ENCODE data around the gene RPL21.

Gene RPL21

DNA sequence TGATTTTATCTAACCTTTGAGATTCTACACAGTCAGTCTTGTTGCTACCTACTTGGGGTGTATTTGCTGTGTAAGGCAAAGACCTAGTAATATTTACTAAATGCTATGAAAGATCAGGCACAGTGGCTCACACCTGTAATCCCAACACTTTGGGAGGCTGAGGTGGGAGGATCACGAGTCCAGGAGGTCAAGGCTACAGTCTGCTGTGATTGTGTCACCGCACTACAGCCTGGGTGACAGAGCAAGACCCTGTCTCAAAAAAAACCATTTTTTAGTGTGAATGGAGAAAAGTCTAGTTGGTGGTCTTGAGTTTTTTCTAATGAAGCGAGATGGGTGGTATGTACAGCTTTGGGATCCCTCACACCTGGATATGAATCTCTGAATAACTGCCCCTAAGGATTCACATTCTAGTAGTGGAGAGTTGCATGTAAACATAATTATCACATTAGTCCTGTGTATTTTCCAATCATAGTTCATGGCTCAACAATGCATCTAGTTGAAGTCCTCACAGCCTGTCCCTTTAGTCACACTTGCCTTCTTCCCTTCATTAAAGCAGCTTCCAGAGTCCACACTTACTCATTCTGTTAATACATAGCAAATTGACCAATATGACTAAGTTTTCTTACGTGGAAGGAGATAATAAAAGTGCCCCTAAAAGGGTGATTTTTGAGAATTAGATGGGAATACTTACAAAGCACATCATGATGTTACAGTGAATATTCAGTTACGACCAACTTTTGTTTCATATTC lies 7.5 kb downstream of the RPL21 start:
- no peak for DNase-seq (ENCODE audit: low spot score)

DNA sequence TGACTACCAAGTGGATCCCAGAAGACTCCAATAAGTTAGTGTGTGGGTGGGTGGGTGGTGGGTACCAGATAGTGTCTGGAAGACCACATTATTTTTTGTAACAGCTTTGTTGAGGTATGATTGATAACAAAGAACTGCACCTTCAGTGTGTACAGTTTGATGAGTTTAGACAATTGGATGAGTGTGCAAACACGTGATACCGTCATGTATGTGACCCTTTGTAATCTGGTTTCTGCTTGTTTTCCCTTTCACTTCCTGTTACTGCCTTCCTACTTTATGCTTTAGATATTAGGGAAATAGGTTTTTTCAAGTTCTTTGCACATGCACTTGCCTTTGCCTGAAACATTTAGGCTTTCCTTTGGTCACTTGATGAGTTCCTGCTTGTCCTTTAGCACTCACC lies 8.5 kb downstream of the RPL21 start:
- DNase-seq (ENCODE audit: low spot score), result no peak

DNA sequence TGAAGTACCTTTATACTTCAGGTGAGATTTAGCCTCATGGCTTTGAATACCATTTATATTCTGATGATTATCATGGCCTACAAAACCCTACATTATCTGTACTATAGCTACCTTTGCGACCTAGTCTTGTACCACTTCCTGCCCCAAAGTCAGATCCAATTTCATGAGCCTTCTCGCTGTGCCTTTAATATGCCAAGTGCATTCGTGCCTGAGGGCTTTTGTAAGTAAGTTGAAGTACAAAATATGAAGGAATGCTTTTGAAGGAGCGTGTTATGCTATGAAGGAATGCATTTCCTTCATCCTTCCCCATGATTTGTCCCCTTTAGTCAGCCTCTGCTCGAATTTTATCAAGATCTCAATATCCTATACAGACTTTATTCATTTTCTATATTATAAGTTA lies 10.0 kb downstream of the RPL21 start:
- DNase-seq (ENCODE audit: low spot score), result no peak

DNA sequence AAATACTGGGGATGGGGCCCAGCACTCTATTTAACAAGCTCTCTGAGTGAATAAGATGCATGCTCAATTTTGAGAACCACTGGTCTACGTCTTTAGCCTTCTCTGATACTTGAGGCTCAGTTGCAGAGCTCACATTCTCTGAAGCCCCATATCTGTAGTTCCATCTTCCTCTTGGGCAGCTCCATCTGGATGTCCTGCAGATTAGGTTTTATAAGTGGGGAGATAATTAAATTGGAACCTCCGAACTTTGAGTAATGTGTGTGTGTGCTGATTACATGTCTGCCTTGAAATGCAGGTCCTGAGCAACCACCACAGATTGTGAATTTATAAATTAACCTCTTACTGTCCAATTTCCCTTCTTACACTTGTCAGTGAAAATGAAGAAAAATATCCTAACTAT lies 12.1 kb downstream of the RPL21 start:
- no peak for DNase-seq (ENCODE audit: low spot score)

DNA sequence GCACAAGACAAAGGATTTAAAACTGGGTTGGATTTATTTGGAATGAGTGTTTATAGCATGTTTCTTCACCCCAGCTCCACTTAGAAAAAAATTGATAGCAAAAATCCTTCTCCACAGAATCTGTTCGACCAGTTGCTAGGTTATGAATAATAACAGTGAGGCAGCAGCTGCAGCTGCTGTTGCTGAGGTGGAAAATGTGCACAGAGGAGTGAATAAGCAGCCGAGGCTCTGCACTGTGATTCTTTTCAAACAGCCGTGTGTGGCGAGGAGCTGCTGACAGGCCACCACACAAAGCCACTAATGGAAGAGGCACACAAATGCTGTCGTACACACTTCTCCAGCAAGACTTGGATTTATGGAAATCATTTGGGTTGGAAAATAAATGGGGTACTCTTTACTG lies 12.8 kb downstream of the RPL21 start:
- DNase-seq (ENCODE audit: low spot score), result no peak

DNA sequence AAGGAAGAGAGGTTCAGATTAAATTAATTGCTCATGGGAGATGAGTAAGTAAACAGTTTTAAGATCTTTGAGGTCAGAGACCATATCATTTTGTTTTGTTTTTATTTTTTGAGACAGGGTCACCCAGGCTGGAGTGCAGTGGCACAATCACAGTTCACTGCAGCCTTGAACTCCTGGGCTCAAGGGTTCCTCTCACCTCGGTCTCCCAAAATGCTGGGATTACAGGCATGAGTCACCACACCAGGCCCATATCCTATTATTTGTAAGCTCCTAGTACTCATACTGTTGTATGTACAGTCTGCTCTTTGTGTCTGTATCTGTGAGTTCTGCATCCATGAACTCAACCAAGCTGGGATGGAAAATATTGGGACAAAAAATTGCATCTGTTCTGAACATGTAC lies 13.3 kb downstream of the RPL21 start:
- no peak for DNase-seq (ENCODE audit: low spot score)

DNA sequence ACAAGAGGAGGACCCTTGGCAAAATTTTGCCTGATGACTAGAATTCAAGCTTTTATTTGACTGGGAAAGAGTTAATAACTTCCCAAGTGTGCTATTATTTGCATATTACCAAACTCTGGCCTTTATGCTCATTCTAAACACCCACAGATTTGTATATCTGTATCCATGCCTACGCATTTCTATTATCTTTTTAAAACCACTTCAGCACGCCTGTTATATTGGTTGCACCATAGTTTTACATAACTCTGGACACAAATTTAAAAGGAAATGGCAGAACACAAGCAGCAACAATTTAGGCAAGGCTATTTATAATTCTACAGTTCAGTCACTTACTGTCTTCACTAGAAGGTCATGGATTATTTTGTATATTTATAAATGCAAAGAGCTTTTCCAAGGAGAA lies 15.6 kb downstream of the RPL21 start:
- DNase-seq (ENCODE audit: low spot score), result no peak

DNA sequence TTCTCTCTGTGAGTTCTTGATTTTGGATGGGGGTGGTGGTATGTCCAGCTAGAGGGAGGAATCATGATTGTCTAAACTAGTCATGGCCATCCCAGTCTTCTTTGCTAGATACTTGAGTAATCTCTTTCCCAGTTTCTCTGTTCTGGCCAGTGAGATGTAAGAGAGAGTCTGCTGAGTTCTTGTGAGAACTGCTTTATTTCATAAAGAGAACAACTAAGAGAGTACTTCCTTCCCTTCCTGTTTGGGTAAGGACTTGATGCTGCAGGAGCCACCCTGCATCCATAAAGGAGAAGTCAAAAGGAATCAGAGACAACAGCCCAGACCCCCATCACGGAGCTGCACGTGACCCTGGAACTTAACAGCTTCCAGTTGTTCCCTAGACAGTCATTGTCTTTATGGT lies 16.2 kb downstream of the RPL21 start:
- DNase-seq (ENCODE audit: low spot score), result no peak

DNA sequence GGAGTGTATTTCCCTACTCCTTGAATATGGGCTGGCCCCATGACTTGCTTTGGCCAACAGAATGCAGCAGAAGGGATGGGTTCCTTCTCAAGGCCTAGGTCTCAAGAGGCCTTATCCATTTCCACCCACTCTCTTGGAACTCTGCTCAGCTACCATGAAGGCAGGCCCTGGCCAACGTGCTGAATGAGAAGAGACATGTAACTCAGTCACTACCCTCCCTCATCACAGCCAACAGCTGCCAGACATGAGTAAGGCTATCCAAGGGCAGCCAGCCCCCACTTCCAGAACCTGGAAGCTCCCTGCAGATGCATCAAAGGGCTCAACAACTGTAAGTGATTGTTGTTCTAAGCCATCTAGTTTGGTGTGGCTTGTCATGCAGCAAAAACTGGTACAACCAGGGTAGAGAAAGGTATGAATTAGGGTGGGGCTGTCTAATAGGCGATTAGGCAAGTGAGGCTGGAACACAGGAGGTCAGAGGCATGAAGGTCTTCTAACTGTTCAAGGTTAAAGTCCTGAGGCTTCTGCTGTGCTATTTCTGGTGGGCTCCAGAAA lies 17.8 kb downstream of the RPL21 start:
- DNase-seq (ENCODE audit: low spot score), result no peak

DNA sequence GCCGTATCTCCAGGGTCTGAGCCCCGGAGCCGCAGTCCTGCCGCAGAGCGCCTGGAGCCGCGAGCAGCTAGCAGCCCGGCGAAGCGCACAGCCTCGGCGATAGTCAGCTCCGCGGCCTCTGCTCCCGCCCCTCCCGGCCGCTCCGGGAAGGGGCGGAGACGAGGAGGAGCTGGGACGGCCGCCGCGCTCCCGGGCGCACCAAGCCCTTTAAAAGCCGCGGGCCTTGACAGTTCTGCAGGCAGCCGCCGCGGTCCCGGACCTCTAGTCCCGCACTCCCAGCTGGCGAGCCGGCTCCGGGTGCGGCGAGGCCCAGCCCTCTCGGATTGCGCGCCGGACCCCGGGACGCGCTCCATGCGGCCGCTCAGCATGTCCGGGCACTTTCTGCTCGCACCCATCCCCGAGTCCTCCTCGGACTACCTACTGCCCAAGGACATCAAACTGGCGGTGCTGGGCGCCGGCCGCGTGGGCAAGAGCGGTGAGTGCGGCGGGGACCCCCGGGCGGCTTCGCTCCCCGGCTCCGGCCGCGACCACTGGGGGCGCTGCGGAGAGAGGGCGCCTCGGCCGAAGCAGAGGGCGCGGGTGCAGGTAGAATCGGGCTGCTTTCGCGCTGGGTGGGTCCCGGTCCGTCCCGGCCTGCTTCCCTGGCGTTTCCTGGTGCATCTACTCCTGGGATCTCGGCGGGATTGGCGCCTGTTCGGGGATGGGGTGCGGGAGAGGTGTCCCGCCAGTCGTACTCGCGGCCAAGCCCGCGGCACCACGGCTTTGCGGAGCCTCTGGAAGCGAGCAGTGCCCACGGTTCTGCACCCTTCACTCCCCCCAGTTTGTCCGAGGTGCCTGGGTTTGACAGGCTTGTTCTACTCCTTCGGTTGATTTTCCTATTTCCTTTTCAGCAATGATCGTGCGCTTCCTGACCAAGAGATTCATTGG lies 19.5 kb downstream of the RPL21 start, which contains the start of gene RASL11A:
Gene RASL11A (plus strand): TSS at position 237 of the 927 bp plus-strand sequence. CDS start 115 bp downstream, at position 352.
- DNase-seq (ENCODE audit: low spot score), result peak; percentile 90

DNA sequence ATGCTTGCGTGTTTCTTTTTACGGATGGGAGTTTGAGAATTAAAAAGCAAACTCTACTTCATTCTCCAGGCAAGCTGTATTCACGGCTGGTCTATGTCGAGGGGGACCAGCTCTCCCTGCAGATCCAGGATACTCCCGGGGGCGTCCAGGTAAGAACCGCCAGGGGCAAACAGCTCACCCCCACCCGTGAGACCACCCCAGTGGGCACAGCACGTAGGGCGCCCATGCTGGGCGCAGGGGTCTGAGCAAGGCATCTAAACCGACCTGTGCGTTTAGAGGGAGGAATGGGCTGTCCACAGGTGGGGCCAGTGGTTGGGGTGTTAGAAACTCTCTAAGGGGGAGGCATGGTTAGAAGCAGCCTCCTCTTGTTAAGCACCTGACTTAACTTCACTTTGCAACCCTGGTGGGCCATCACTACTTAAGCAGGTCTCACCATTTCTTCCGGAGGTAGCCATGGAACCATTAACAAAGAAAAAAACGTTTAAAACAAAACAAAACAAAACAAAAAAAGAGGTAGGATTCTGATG lies 20.3 kb downstream of the RPL21 start:
- DNase-seq (ENCODE audit: low spot score), result no peak

DNA sequence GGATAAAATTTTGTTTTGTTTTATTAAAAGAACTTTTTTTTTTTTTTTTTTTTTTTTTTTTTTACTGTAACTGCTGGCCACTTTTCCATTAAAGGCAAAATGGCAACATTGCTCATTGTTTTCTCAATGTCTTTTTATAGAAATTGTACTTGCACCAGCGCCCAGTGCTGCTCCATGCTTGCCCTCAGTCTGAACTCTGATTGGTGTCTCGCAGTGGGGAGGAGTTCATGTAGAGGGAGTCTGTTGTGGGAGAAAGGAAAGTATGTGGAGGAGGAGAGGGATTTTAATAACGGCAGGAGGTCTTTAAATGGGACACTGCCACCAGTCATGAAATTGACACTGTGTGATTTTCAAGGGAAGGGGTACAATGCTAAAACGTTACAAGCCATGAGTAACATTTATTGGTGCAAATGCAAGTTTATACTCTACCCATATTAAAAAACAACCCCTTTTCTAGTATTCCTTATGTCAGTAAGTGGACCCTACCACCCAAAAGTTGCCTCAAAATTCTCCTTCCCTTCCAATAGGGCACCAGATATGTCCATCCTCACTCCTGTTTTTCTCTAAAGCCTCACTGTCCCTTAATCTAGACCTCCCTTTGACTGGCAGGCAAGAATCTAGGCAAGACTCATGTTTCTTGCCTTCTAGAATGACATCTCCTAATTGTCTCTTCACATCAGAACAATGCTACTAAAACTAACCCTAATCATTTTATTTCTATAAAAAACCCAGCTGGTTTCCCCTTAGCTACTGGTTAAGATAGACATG lies 22.5 kb downstream of the RPL21 start:
- no peak for DNase-seq (ENCODE audit: low spot score)

DNA sequence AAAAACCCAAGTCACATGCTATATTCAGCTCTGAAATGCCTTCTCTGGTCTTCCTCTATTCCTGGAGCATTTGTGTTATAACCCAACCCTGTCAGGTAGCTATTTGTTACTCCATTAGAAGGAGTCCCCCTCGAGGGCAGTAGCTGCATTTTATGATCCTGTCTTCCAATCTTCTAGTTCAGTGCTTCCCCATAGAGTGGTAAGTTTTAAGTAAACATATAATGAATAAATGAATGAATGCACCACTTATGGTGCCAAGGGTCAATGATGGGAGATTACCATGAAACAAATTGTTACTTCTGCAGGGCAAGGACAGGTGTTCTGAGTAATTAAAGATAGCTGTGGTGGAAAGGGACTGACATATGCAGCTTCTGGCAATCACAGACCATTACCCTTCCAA lies 23.3 kb downstream of the RPL21 start:
- DNase-seq (ENCODE audit: low spot score), result no peak

DNA sequence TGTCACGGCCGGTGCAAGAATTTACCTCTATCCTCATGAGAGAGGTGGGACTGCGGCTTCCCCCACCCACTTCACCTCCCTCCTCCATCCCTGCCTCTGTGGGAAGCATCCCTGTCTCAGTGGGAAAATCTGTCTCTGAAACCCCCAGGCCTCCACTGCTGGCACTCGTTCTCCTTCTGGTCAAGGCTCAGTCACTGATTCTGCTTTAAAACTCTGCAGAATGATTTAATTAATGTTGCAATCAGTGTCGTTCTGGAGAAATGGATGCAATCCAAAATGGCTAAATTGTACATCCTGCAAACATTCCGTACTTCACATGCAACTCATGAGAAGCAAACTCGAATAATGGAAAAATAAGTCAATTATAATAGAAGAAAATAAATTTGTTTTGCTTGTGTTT lies 24.8 kb downstream of the RPL21 start:
- no peak for DNase-seq (ENCODE audit: low spot score)

DNA sequence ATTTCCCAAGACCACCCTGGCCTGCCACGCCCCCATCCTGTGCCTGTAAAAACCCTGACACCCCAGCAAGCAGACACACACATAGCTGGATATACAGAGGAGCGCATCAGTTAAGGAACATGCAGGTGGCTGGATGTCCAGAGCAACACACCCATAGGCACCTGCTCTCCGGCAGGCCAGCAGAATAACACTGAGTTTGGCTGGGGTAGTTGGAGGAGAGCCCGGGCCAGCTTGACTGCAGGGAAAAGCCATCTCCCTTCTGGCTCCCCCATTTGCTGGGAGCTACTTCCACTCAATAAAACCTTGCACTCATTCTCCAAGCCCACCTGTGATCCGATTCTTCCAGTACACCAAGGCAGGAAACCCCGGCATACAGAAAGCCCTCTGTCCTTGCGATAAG lies 28.1 kb downstream of the RPL21 start:
- no peak for DNase-seq (ENCODE audit: low spot score)

DNA sequence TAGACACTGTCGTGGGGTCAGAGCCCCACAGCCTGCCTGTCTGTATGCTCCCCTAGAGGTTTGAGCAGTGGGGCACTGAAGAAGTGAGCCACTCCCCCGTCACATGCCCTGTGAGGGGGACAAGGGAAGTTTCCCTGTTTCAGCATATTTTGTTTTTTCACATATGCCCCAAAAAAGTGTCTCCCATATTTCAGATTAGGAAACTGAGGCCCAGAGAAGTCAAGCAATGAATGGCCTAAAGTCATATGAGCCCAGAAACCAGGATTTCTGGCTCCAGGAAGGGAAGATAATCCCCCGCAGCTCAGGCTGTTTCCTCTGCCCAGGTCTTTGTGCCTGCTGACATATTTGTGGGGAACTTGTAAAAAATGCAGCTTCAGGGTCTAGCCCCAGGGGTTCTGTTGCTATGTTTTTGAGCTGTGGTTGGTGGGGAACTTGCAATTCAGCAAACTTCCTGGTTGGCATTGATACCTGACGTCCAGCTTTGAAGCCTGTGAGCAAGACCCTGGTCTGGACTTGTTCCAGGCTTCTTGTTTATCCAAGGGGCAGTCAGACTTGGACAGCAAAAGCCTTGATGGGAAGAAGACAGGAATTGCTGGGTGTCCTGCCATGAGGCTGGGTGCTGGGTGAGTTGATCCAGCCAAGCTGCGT lies 28.8 kb downstream of the RPL21 start:
- peak; percentile 20 for DNase-seq (ENCODE audit: low spot score)

DNA sequence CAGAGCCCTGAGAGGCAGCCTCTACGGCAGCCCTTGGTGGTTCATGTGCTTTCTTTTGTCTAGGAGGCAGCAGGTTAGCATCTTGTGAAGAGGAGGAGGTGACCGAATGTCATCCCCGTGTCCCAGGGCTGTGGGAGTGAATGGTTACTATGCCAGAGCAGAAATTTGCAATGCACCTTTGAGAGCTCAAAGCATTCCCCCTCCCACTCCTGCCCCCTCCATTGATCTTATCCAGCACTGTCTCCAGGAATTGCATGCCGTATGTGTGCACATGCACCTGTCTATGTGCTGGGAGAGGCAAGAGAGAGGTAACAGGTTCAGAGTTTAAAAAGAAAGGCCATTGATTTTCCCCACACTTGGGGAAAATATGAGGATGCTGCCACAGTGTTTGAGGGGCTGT lies 29.5 kb downstream of the RPL21 start:
- DNase-seq (ENCODE audit: low spot score), result no peak

DNA sequence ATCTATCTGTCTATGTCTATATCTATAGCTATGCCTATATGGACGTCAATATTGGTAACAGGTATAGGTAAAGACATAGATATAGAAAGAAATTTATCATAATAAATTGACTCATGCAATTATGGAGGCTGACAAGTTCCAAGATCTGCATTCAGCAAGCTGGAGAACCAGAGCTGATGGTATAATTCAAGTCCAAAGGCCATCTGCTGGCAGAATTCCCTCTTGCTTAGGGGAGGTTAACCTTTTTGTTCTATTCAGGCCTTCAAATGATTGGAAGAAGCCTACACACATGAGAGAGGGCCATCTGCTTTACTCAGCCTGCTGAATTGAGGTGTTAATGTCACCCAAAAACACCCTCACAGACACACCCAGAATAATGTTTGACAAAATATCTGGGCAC lies 30.1 kb downstream of the RPL21 start:
- DNase-seq (ENCODE audit: low spot score), result no peak

DNA sequence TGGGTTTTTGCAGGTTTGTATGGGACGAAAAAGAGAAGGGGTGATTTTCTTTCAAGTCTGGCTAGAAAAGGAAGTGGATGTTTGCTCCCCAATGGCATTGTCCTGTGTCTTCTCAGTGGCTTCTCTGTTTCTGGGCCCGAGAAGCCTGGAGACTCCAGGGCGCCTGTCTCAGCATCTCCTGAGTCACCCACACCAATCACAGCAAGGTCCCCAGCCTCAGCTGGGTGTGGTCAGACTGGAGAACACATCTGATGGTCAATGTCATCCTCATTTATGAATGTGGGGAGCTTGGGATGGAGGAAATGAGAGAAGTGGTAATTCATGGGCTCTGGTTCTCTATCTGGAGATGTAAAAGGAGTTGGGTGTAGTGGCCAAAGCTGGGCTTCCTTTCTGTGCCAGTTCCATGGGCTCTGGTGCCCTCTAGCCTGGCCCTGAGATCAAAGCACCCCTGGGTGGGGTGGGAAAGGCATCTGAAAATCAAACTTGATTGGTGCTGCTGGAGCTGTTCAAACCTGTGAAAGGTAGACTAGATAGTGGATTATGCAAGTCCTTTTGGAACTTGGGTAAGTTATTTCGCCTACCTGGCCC lies 32.6 kb downstream of the RPL21 start:
- no peak for DNase-seq (ENCODE audit: low spot score)

DNA sequence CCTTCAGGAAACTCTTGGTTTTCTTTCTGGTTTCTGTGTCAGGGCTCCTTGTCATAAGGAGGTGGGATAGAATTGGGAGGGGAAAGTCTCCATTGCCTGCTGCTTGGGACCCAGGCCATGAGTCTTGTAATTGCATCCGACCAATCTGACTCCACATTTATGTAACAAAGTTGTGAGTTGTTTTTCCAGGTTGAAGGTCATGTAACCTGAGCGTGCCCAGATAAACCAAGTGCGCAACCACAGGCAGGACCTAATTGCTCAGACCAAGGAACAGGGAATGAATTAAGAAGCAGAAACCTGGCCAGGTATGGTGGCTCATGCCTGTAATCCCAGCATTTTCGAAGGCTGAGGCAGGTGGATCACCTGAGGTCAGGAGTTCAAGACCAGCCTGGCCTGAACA lies 37.0 kb downstream of the RPL21 start:
- no peak for DNase-seq (ENCODE audit: low spot score)

All from LoVo (cell line).